Ovary (tissue), 3 donors: ENCODE results near the gene CNKSR3.

Source experiments
- EP300 ChIP-seq: sonication (generic); formaldehyde crosslinking; IDR thresholded peaks from one replicate; pipeline ENCODE4 v1.6.1; 2017; ENCODE audit warnings: antibody characterized with exemption
- TF ChIP-seq, protein P1 (sequence below), 3 donors: fragments of 450-650 bp in 2 of 3; fragments of 200-600 bp in 1 of 3; IDR thresholded peaks; one replicate each; pipeline versions ENCODE4 v1.5.1 to v1.8.0; 2016 to 2022; ENCODE audit warnings: antibody characterized with exemption in 3 of 3, mild to moderate bottlenecking in 1 of 3
- donor health status: DM: no; HTN: no; CAD: no.

DNA sequence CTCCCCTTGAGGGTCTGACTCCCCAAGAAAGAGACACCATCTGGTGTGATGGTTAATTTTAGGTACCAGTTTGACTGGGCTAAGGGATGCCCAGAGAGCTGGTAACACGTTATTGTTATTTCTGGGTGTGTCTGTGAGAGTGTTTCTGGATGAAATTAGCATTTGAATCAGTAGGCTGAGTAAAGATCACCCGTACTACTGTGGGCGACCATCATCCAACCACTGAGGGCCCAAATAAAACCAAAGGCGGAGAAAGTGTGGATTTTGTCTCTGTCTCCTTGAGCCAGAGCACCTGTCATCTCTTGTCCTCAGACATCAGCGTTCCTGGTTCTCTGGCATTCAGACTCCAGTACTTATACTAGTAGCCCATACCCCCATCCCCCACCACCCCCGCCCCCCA is 7.9 kb upstream of the CNKSR3 start:
- no peak for TF ChIP-seq EP300
- TF ChIP-seq, protein P1, sequence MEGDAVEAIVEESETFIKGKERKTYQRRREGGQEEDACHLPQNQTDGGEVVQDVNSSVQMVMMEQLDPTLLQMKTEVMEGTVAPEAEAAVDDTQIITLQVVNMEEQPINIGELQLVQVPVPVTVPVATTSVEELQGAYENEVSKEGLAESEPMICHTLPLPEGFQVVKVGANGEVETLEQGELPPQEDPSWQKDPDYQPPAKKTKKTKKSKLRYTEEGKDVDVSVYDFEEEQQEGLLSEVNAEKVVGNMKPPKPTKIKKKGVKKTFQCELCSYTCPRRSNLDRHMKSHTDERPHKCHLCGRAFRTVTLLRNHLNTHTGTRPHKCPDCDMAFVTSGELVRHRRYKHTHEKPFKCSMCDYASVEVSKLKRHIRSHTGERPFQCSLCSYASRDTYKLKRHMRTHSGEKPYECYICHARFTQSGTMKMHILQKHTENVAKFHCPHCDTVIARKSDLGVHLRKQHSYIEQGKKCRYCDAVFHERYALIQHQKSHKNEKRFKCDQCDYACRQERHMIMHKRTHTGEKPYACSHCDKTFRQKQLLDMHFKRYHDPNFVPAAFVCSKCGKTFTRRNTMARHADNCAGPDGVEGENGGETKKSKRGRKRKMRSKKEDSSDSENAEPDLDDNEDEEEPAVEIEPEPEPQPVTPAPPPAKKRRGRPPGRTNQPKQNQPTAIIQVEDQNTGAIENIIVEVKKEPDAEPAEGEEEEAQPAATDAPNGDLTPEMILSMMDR (IDR thresholded peaks at IDR 0.05): no peak
